Adrenal gland (tissue), 12 donors: ENCODE results near the gene DCC. TPM values are rescaled to one million over a fixed set of nuclear protein-coding genes. Genes with fewer than 3 reads are reported as not detected.

ENCODE experiments used
- DNase-seq, 7 donors: peaks; one replicate each; pipeline ENCODE4 v3.0.0-alpha.2; 2019 to 2020
- H3K27ac ChIP-seq, 5 donors: fragments of 200-600 bp; sonication (generic) in 4 of 5; 1 replicate in 3 of 5; 2 replicates in 2 of 5; pipeline versions ENCODE4 v1.5.1 to v1.8.0; 2016 to 2020; ENCODE audit warnings: mild to moderate bottlenecking in 1 of 5
- H3K27me3 ChIP-seq: fragments of 200-600 bp; 2 replicates; pipeline ENCODE4 v1.8.0; 2021
- H3K36me3 ChIP-seq, 2 donors: fragments of 200-600 bp; replicated peaks in 1 of 2; 1 replicate in 1 of 2; 2 replicates in 1 of 2; pipeline versions ENCODE4 v1.5.1 to v1.8.0; 2018 to 2022
- H3K4me1 ChIP-seq, 2 donors: fragments of 200-600 bp; replicated peaks in 1 of 2; 1 replicate in 1 of 2; 2 replicates in 1 of 2; pipeline versions ENCODE4 v1.5.1 to v1.8.0; 2018 to 2021
- H3K4me3 ChIP-seq, 4 donors: fragments of 200-600 bp; sonication (generic) in 3 of 4; one replicate each; pipeline ENCODE4 v1.5.1; 2016 to 2018
- H3K9me3 ChIP-seq, 3 donors: fragments of 200-600 bp; sonication (generic) in 1 of 3; replicated peaks in 1 of 3; 1 replicate in 2 of 3; 2 replicates in 1 of 3; pipeline versions ENCODE4 v1.5.1 to v1.8.0; 2016 to 2021
- CTCF ChIP-seq, 6 experiments: fragments of 450-650 bp in 4 of 6; fragments of 200-600 bp in 2 of 6; sonication (generic) in 1 of 6; IDR thresholded peaks; 1 replicate in 5 of 6; 2 replicates in 1 of 6; pipeline versions ENCODE4 v1.5.1 to v1.8.0; 2016 to 2021; ENCODE audit warnings: antibody characterized with exemption in 6 of 6, mild to moderate bottlenecking in 2 of 6, moderate library complexity in 1 of 6
- POLR2A ChIP-seq, 2 donors: fragments of 450-650 bp; IDR thresholded peaks; one replicate each; pipeline ENCODE4 v1.6.1; 2017; ENCODE audit warnings: antibody characterized with exemption in 2 of 2, mild to moderate bottlenecking in 2 of 2, moderate library complexity in 1 of 2
- WGBS, 4 donors: extraction: QIAGEN DNeasy Blood & Tissue Kit in 2 of 4; methylation state at CpG; one replicate each; pipeline versions ENCODE4 v1.1.5 to v1.1.7; 2013 to 2017; 5-methylcytosine and 5-hydroxymethylcytosine counted together
- intact Hi-C, 2 donors: fragments of 100-400 bp; cut with DNase I; formaldehyde crosslinking; loops; one replicate each; pipeline versions ENCODE4 v1.14.1 to v1.15.0; 2022 to 2023
- polyA plus RNA-seq, 3 donors: library from polyadenylated mRNA; stranded (reverse); fragments of 200-250 nt in 2 of 3; fragments of 350-450 nt in 1 of 3; fragmentation: Illumina TruSeq in 1 of 3; extraction: RNeasy Lipid Tissue Mini Kit (QIAGEN cat#74804) in 1 of 3; gene quantifications; one replicate each; pipeline ENCODE4 v1.2.3, GENCODE V29; 2013 to 2014
- total RNA-seq, 9 donors: library from RNA; depleted of rRNA in 4 of 9; stranded (reverse); fragments of >200 nt in 4 of 9; fragments of 120-200 nt in 1 of 9; fragmentation: NEBNext Ultra II Directional in 1 of 9; extraction: Animal tissue kit (Norgen Biotek cat#: 25700) in 1 of 9; gene quantifications; one replicate each; pipeline versions ENCODE4 v1.1.0 to v1.2.4, GENCODE V29; 2013 to 2023
- donor health status: healthy with polysubstance abuse.
- donor health status: Bipolar disorder and iron deficiency.
- donor health status: DM: yes; HTN: yes; CAD: no.
- donor health status: DM: no; HTN: no; CAD: no.
- donor health status: DM: no; HTN: no; CAD: no.
- donor health status: DM: yes; HTN: yes; CAD: no.

DCC gene
- total and polyA plus RNA-seq, 12 donors = 0.33 to 3.5 (median 1.1) TPM; not detected in 1

- H3K4me3 ChIP-seq = no peak overlapping the region
- intact Hi-C loops = no loop called here
- H3K9me3 ChIP-seq = no peaks in the 10 kb centered on the region
- no peaks in the 10 kb centered on the region for H3K4me1 ChIP-seq
- H3K27me3 ChIP-seq = no peaks in the 10 kb centered on the region
- no peaks in the 10 kb centered on the region for H3K36me3 ChIP-seq
- TF ChIP-seq POLR2A (IDR thresholded peaks at IDR 0.05) (no peak), CTCF (IDR thresholded peaks at IDR 0.05) (no peak)
- WGBS, 4 donors = 79 to 90% (median 82%) methylated on average over 1 of the region's 1 CpG
- H3K27ac ChIP-seq = no peak overlapping the region
- DNase-seq = no peak
These were observed 61.2 kb downstream of the DCC start for GRCh38 chr18:52401236-52401635.

- Histone ChIP-seq H3K4me1 (no peaks in the 10 kb centered on the region), H3K27ac (no peak overlapping the region), H3K36me3 (no peaks in the 10 kb centered on the region), H3K9me3 (no peaks in the 10 kb centered on the region), H3K4me3 (no peak overlapping the region), H3K27me3 (no peaks in the 10 kb centered on the region)
- 44 to 83% (median 54%) methylated on average over 3 of the region's 3 CpGs for WGBS, 4 donors
- intact Hi-C loops = no loop called here
- TF ChIP-seq POLR2A (IDR thresholded peaks at IDR 0.05) (no peak), CTCF (IDR thresholded peaks at IDR 0.05) (no peak)
- no peak for DNase-seq
These were observed 62.8 kb downstream of the DCC start for GRCh38 chr18:52402814-52403213.

- no peak for TF ChIP-seq POLR2A (IDR thresholded peaks at IDR 0.05)
- TF ChIP-seq CTCF (IDR thresholded peaks at IDR 0.05) = no peak
- H3K27me3 ChIP-seq = no peaks in the 10 kb centered on the region
- no peak for DNase-seq
- no peaks in the 10 kb centered on the region for H3K4me1 ChIP-seq
- intact Hi-C loops = no loop called here
- no peaks in the 10 kb centered on the region for H3K9me3 ChIP-seq
- H3K36me3 ChIP-seq = no peaks in the 10 kb centered on the region
- no peak overlapping the region for H3K27ac ChIP-seq
- no peak overlapping the region for H3K4me3 ChIP-seq
These were observed 63.5 kb downstream of the DCC start for GRCh38 chr18:52403291-52404021.

- H3K4me3 ChIP-seq = no peak overlapping the region
- no peak for DNase-seq
- no peaks in the 10 kb centered on the region for H3K9me3 ChIP-seq
- intact Hi-C loops = no loop called here
- no peaks in the 10 kb centered on the region for H3K27me3 ChIP-seq
- WGBS, 4 donors = 58 to 61% (median 60%) methylated on average over 2 of the region's 2 CpGs
- no peaks in the 10 kb centered on the region for H3K4me1 ChIP-seq
- TF ChIP-seq CTCF (IDR thresholded peaks at IDR 0.05) (no peak), POLR2A (IDR thresholded peaks at IDR 0.05) (no peak)
- no peaks in the 10 kb centered on the region for H3K36me3 ChIP-seq
- no peak overlapping the region for H3K27ac ChIP-seq
These were observed 68.9 kb downstream of the DCC start for GRCh38 chr18:52408800-52409302.
